Panc1 (cell line): Measurements from ENCODE around the gene MRPL33. TPM values are rescaled to one million over a fixed set of nuclear protein-coding genes. Genes with fewer than 3 reads are reported as not detected.

Experiments used
- ATAC-seq: fragments of 200-7000 bp; cut with Tn5 transposase; 2 replicates; pipeline ENCODE4 v1.9.1; 2020; ENCODE audit warnings: mild to moderate bottlenecking, moderate library complexity
- BruUV-seq: library from RNA; stranded (reverse); fragments of 400-500 nt; replicated peaks from 2 replicates; lab custom pipeline; 2021; lab: Mats Ljungman, UMichigan
- CTCF ChIA-PET: fragments of 300-600 bp; sonication (Branson Sonifier 250); formaldehyde crosslinking; loops from one replicate; lab custom pipeline; 2022; ENCODE audit warnings: antibody characterized with exemption; lab: Charles Lee
- POLR2A ChIA-PET: fragments of 300-600 bp; sonication (Branson Sonifier 250); formaldehyde crosslinking; loops from one replicate; lab custom pipeline; 2022; ENCODE audit warnings: antibody characterized with exemption; lab: Charles Lee
- DNase-seq: peaks from one replicate; pipeline ENCODE4 v3.0.0-alpha.2; 2010; ENCODE audit warnings: low read depth, low spot score
- H3K27ac ChIP-seq: 2 replicates; pipeline ENCODE4 v1.5.1; 2011; ENCODE audit warnings: mild to moderate bottlenecking, low read length, inconsistent platforms
- H3K27me3 ChIP-seq: fragments of 200-500 bp; sonication (Bioruptor generic); 2 replicates; pipeline ENCODE4 v1.6.0; 2014; ENCODE audit warnings: low read length, inconsistent platforms; ENCODE audit not compliant: control insufficient read depth, insufficient read depth
- H3K36me3 ChIP-seq: fragments of 200-500 bp; sonication (Bioruptor generic); 2 replicates; pipeline ENCODE4 v1.5.1; 2014; ENCODE audit warnings: inconsistent platforms, mild to moderate bottlenecking, low read length, moderate library complexity; ENCODE audit not compliant: control insufficient read depth, insufficient read depth
- H3K4me1 ChIP-seq: 2 replicates; pipeline ENCODE4 v1.5.1; 2011; ENCODE audit warnings: inconsistent platforms, mild to moderate bottlenecking, low read length, moderate library complexity; ENCODE audit not compliant: control insufficient read depth, insufficient read depth
- H3K4me3 ChIP-seq, 2 experiments: 2 replicates each; pipeline ENCODE4 v1.5.1; 2011 to 2012; ENCODE audit warnings: low read depth in 2 of 2, low read length in 2 of 2, mild to moderate bottlenecking in 2 of 2, inconsistent platforms in 1 of 2, moderate library complexity in 1 of 2
- H3K9me3 ChIP-seq: fragments of 200-500 bp; sonication (Bioruptor generic); 2 replicates; pipeline ENCODE4 v1.5.1; 2014; ENCODE audit warnings: low read depth, mild to moderate bottlenecking, inconsistent platforms, low read length, moderate library complexity; ENCODE audit not compliant: control insufficient read depth, insufficient read depth
- POLR2AphosphoS5 ChIP-seq: IDR thresholded peaks from 2 replicates; pipeline ENCODE4 v1.6.1; 2012; ENCODE audit warnings: mild to moderate bottlenecking, low read depth, low read length, moderate library complexity
- SIN3A ChIP-seq: IDR thresholded peaks from 2 replicates; pipeline ENCODE4 v1.6.1; 2012; ENCODE audit warnings: low read depth, mild to moderate bottlenecking, low read length, moderate library complexity, borderline replicate concordance; ENCODE audit not compliant: insufficient read depth
- TCF7L2 ChIP-seq: IDR thresholded peaks from 2 replicates; pipeline ENCODE4 v1.6.1; 2011; ENCODE audit warnings: mild to moderate bottlenecking, low read depth, low read length, inconsistent platforms
- in situ Hi-C: cut with HindIII; loops from 2 replicates; pipeline ENCODE4 v1.10.0; 2016; ENCODE audit warnings: low sequenced_read_pairs, low pct_unique_long_range_greater_than_20kb
- intact Hi-C: fragments of 100-400 bp; cut with micrococcal nuclease; formaldehyde crosslinking; loops from one replicate; pipeline ENCODE4 v1.10.0; 2022; ENCODE audit not compliant: unreplicated experiment
- total RNA-seq: library from RNA; stranded (reverse); gene quantifications from one replicate; pipeline ENCODE4 v1.2.1, GENCODE V29; 2021; ENCODE audit not compliant: unreplicated experiment
- TF ChIP-seq, protein P1 (sequence below), 2 experiments: IDR thresholded peaks; 2 replicates each; pipeline ENCODE4 v1.6.1; 2011 to 2012; ENCODE audit warnings: low read depth in 2 of 2, control low read depth in 1 of 2, low read length in 1 of 2, mild to moderate bottlenecking in 1 of 2, moderate library complexity in 1 of 2; ENCODE audit not compliant: insufficient read depth in 1 of 2
- TF ChIP-seq, protein P2 (sequence below): fragments of 450-650 bp; IDR thresholded peaks from 2 replicates; pipeline ENCODE4 v1.5.1; 2017; ENCODE audit warnings: mild to moderate bottlenecking

MRPL33 gene
- total RNA-seq, 1 experiment from 2014 or later: 61.6 TPM

DNA sequence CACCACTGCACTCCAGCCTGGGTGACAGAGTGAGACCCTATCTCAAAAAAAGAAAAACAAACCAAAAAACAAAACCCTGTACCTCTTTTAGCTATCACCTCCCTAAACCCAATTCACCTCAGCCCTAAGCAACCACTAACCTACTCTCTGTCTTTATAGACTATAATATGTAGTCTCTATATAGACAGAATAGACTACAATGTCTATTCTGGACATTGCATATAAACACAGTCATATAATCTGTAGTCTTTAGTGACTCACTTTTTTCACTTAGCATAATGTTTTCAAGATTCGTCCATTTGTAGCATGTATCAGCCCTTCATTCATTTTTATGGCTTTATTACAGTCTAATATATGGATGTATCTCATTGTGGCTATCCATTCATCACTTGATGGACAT is 37.2 kb upstream of the MRPL33 start:
- in situ Hi-C loops (no loop called here), intact Hi-C loops (no loop called here)
- no TSS peak for BruUV-seq
- no peaks in the 10 kb centered on the region for H3K9me3 ChIP-seq
- ATAC-seq (no peak), DNase-seq (no peak)
- no peak overlapping the region for H3K4me3 ChIP-seq
- peaks cover 4% of the 10 kb centered on the region; the same call in 1 of the 2 replicates for H3K4me1 ChIP-seq
- CTCF ChIA-PET: interaction anchor here (1.1 kb wide), 1 partner anchor 31 kb away, joined by 3 read pairs; no protein-coding TSS in a partner anchor
- no peaks in the 10 kb centered on the region for H3K36me3 ChIP-seq
- POLR2A ChIA-PET: no interaction called here
- no peak for TF ChIP-seq SIN3A
- TF ChIP-seq, protein P1, sequence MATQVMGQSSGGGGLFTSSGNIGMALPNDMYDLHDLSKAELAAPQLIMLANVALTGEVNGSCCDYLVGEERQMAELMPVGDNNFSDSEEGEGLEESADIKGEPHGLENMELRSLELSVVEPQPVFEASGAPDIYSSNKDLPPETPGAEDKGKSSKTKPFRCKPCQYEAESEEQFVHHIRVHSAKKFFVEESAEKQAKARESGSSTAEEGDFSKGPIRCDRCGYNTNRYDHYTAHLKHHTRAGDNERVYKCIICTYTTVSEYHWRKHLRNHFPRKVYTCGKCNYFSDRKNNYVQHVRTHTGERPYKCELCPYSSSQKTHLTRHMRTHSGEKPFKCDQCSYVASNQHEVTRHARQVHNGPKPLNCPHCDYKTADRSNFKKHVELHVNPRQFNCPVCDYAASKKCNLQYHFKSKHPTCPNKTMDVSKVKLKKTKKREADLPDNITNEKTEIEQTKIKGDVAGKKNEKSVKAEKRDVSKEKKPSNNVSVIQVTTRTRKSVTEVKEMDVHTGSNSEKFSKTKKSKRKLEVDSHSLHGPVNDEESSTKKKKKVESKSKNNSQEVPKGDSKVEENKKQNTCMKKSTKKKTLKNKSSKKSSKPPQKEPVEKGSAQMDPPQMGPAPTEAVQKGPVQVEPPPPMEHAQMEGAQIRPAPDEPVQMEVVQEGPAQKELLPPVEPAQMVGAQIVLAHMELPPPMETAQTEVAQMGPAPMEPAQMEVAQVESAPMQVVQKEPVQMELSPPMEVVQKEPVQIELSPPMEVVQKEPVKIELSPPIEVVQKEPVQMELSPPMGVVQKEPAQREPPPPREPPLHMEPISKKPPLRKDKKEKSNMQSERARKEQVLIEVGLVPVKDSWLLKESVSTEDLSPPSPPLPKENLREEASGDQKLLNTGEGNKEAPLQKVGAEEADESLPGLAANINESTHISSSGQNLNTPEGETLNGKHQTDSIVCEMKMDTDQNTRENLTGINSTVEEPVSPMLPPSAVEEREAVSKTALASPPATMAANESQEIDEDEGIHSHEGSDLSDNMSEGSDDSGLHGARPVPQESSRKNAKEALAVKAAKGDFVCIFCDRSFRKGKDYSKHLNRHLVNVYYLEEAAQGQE (IDR thresholded peaks at IDR 0.05; ENCODE audit: insufficient read depth in 1 of 2, low read depth in 2 of 2, low read length in 1 of 2): no peak
- no peak for TF ChIP-seq TCF7L2
- TF ChIP-seq, protein P2, sequence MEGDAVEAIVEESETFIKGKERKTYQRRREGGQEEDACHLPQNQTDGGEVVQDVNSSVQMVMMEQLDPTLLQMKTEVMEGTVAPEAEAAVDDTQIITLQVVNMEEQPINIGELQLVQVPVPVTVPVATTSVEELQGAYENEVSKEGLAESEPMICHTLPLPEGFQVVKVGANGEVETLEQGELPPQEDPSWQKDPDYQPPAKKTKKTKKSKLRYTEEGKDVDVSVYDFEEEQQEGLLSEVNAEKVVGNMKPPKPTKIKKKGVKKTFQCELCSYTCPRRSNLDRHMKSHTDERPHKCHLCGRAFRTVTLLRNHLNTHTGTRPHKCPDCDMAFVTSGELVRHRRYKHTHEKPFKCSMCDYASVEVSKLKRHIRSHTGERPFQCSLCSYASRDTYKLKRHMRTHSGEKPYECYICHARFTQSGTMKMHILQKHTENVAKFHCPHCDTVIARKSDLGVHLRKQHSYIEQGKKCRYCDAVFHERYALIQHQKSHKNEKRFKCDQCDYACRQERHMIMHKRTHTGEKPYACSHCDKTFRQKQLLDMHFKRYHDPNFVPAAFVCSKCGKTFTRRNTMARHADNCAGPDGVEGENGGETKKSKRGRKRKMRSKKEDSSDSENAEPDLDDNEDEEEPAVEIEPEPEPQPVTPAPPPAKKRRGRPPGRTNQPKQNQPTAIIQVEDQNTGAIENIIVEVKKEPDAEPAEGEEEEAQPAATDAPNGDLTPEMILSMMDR: no peak
- no peaks in the 10 kb centered on the region for H3K27me3 ChIP-seq
- H3K27ac ChIP-seq: no peak overlapping the region

DNA sequence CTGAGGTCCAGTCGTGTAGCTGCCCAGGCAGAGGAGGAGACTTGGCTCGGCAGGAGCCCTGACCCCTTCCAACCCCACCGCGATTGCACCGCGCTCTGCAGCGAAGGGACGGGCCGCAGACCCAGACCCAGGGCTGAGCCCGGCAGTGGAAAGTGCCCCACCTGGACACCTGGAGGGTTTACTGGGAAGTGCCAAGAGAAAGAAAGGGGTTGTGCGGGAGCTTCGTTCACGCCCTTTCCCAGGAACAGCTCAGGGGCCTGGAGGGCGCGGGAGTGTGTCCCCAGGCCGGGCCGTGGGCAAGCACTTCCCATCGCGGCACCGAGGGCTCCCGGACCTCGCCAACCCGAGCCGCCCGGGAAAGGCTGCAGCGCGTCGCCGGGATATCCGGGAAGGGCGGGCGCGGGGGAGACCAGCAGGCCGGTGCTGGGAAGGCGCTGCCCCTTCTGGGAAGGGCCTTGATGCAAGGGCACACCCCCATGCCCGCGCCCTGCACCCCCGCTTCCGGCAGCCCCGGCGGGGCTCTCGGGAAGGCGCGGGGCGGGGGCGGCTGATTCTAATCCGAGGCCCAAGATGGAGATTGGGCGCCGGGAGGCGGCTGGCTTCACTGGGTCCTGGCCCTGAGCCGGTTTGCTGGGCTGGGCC is 36.1 kb upstream of the MRPL33 start:
- POLR2A ChIA-PET: no interaction called here
- Histone ChIP-seq H3K9me3 (no peaks in the 10 kb centered on the region), H3K36me3 (no peaks in the 10 kb centered on the region), H3K4me3 (peak overlapping the region; percentile 38 to 52), H3K4me1 (peaks cover 4% of the 10 kb centered on the region; the same call in 1 of the 2 replicates), H3K27ac (peak overlapping the region; percentile 46), H3K27me3 (no peaks in the 10 kb centered on the region)
- DNase-seq (no peak), ATAC-seq (peak; percentile 91)
- in situ Hi-C loops (no loop called here), intact Hi-C loops (no loop called here)
- CTCF ChIA-PET: no interaction called here
- no TSS peak for BruUV-seq
- no peak for TF ChIP-seq SIN3A
- TF ChIP-seq, protein P1 (IDR thresholded peaks at IDR 0.05; ENCODE audit: insufficient read depth in 1 of 2, low read depth in 2 of 2, low read length in 1 of 2): no peak
- TF ChIP-seq POLR2AphosphoS5: peak; percentile 56
- TF ChIP-seq, protein P2: no peak
